Measurements from ENCODE around the gene RNF227.

DNA sequence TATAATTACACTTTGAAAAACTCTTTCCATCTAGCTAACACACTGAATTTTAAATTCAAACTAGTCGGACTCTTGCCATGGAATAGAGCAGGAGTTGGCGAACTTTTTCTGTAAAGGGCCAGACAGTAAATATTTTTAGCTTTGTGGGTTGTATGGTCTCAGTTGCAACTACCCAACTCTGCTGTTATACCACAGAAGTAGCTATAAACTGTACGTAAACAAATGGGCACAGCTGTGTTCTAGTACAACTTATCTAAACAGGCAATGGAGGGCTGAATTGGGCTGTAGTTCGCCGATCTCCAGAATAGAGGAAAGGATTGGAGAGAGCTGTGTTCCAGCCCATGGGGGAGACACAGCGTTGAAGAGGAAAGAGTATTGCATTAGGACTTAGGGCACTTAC, 24.7 kb upstream of the RNF227 start:
- TF ChIP-seq EP300 (IDR thresholded peaks at IDR 0.05) (no peak), POLR2AphosphoS5 (IDR thresholded peaks at IDR 0.05) (no peak)
- TF ChIP-seq, protein P1, sequence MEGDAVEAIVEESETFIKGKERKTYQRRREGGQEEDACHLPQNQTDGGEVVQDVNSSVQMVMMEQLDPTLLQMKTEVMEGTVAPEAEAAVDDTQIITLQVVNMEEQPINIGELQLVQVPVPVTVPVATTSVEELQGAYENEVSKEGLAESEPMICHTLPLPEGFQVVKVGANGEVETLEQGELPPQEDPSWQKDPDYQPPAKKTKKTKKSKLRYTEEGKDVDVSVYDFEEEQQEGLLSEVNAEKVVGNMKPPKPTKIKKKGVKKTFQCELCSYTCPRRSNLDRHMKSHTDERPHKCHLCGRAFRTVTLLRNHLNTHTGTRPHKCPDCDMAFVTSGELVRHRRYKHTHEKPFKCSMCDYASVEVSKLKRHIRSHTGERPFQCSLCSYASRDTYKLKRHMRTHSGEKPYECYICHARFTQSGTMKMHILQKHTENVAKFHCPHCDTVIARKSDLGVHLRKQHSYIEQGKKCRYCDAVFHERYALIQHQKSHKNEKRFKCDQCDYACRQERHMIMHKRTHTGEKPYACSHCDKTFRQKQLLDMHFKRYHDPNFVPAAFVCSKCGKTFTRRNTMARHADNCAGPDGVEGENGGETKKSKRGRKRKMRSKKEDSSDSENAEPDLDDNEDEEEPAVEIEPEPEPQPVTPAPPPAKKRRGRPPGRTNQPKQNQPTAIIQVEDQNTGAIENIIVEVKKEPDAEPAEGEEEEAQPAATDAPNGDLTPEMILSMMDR (IDR thresholded peaks at IDR 0.05), result no peak

Measured in sigmoid colon (tissue), 4 donors.